GM23248 (cell line): Measurements from ENCODE around the gene HTR3A.

Source experiments
- EZH2 ChIP-seq: fragments of 200-600 bp; sonication (generic); IDR thresholded peaks from 2 replicates; pipeline ENCODE4 v1.6.1; 2018; ENCODE audit warnings: antibody characterized with exemption, mild to moderate bottlenecking; ENCODE audit not compliant: insufficient read depth, poor library complexity, severe bottlenecking
- EZH2phosphoT487 ChIP-seq: fragments of 200-600 bp; sonication (generic); IDR thresholded peaks from 2 replicates; pipeline ENCODE4 v1.6.1; 2018; ENCODE audit warnings: antibody characterized with exemption, moderate library complexity, mild to moderate bottlenecking, low read depth; ENCODE audit not compliant: insufficient read depth

DNA sequence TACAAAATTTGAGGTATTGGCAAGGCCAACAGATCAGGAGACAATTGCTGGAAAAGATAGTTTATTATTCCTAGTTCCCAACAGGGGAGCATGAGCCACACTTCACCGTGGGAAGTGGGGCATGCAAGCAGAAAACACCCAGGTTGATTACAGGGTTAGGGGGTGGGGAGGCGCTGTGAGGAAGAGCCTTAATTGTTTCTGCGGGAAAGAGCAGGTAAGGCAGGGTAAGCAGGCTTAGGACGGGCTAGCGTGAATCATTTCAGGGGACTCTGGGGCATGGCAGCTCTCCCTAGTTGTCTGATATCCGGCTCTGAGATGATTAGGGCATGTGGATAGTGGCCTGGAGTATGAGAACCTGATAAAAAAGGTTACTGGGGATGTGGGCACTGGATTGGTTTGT, 20.7 kb upstream of the HTR3A start:
- TF ChIP-seq EZH2 = no peak
- no peak for TF ChIP-seq EZH2phosphoT487
